LoVo (cell line): ENCODE results near the gene CADM2.
"Not testable (repeated sequence)": the region's sequence is repeated elsewhere in the genome, so short reads cannot be mapped to it uniquely, and the experiment has no call there.

Experiments
- DNase-seq: peaks from one replicate; pipeline ENCODE4 v3.0.0-alpha.2; 2016; ENCODE audit warnings: low spot score

CADM2 gene

DNA sequence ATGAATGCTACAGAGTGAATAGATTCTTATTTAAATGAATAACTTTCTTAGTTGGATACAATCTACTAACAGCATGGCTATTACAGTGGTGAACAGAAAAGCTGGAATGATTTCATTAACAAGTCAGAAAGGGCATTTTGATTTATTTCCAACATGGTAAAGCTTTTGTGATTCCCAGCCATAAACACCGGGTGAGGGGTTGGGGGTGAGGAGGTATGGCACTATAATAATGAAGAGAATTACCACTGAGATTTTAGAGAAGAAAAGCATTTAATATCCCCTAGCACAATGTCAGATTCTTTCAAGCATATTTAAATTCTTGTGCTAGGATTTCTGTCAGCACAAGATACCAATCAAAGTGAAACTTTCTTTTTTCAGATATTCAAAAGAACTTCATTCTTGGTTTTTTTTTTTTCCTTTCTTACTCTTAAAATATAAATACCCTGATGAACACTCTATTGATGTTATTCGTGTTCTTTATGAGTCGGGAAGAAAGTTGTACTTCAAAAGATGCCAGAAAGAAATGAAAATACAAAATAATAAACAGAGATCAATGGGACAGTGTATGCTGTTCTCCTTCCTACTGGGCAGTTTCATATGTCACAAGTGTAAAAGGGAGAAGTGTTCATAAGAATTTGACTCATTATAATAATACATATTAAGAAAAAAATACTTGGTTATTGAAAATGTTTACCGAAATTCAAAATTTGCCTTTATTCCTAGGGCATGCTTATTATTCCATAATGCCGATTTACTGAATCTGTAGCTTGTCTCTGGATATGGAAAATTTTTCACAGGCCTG is 522.8 kb downstream of the CADM2 start:
- DNase-seq: no peak

DNA sequence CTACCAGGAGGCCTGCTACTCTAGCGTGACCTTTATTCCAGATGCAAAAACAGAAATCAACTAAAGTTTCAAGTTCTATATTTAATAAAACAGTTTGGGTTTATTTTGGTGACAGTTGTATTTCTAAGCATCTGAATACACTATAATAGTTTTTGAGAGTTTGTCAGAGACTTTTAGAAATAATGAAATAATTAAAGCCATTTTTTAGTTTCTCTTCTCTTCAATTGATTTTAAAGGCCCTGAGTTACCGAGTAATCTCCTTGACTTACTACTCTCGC is 523.4 kb downstream of the CADM2 start:
- no peak for DNase-seq

- DNase-seq: no peak
Observed at GRCh38 chr3:85483986-85484385, 525.2 kb downstream of the CADM2 start.

- no peak for DNase-seq
Observed at GRCh38 chr3:85487375-85487774, 528.6 kb downstream of the CADM2 start.

GRCh38 chr3:85495602-85496001 is 536.8 kb downstream of the CADM2 start:
- DNase-seq: no peak

GRCh38 chr3:85498177-85498576 is 539.4 kb downstream of the CADM2 start:
- no peak for DNase-seq

DNA sequence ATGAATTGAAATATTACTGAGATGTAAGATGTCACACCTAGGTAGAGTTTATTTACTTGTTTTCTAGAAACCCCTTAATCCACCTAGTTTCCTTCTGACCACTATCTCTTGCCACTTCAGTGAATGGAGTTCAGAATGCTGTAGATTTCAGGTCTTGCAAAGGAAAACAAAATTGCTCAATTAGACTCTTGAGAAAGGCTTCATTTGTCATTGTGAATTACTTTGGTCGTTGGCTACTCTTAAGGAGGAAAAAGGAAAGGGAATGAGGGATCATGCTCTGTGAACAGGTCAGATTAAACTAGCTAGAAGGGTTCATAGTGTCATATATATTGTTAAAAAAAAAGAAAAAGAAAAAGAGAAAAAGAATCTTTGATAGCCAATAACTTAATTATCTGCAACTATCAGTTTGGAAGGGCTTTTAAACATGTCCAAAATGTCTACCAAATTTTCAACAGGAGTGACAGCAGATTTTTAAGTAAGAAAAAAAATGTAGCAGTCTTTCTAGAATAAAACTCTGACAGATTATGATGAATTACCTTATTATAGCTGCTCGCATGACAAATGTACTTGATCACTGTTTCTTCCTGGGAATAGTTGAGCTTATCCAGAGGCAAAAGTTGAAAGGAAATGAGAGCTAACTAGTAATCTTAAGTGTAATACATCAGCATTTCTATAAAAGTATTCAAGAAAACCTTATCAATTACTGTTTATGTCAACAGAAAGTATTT is 543.5 kb downstream of the CADM2 start:
- no peak for DNase-seq

DNA sequence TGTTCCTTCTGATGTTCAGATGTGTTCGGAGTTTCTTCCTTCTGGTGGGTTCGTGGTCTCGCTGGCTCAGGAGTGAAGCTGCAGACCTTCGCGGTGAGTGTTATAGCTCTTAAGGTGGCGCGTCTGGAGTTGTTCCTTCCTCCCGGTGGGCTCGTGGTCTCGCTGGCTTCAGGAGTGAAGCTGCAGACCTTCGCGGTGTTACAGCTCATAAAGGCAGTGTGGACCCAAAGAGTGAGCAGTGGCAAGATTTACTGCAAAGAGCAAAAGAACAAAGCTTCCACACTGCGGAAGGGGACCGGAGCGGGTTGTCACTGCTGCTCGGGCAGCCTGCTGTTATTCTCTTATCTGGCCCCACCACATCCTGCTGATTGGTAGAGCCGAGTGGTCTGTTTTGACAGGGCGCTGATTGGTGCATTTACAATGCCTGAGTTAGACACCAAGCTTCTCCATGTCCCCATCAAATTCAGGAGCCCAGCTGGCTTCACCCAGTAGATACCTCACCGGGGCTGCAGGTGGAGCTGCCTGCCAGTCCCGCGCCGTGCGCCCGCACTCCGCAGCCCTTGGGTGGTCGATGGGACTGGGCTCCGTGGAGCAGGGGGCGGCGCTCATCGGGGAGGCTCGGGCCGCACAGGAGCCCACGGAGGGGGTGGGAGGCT is 545.5 kb downstream of the CADM2 start:
- not testable (repeated sequence) for DNase-seq

DNA sequence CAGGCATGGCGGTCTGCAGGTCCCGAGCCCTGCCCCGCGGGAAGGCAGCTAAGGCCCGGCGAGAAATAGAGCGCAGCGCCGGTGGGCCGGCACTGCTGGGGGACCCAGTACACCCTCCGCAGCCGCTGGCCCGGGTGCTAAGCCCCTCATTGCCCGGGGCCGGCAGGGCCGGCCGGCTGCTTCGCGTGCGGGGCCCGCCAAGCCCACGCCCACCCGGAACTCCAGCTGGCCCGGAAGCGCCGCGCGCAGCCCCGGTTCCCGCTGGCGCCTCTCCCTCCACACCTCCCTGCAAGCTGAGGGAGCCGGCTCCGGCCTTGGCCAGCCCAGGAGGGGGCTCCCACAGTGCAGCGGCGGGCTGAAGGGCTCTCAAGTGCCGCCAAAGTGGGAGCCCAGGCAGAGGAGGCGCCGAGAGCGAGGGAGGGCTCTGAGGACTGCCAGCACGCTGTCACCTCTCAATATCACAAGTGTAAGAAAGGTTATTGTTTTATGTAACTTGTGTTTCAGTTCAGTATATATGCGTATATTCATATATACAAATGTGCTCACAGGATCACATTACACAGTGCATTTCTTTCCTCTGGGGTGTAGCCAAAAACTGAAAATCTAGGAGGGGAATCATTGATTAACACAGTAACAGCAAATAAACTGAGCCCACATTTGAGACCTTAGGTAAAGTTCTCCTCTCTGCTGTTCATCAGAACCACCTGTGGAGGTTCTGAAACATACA is 546.2 kb downstream of the CADM2 start:
- not testable (repeated sequence) for DNase-seq

DNA sequence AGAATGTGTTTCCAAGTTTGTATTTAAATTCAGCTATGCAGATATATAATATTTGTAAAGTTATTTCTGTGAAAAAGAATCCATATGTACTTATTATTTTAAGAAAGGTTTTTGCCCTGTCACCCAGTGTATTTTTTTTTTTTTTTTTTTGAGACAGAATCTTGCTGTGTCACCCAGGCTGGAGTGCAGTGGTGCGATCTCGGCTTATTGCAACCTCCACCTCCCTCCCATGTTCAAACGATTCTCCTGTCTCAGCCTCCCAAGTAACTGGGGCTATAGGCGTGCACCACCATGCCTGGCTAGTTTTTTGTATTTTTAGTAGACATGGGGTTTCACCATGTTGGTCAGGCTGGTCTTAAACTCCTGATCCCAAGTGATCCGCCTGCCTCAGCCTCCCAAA is 548.3 kb downstream of the CADM2 start:
- DNase-seq: not testable (repeated sequence)

DNA sequence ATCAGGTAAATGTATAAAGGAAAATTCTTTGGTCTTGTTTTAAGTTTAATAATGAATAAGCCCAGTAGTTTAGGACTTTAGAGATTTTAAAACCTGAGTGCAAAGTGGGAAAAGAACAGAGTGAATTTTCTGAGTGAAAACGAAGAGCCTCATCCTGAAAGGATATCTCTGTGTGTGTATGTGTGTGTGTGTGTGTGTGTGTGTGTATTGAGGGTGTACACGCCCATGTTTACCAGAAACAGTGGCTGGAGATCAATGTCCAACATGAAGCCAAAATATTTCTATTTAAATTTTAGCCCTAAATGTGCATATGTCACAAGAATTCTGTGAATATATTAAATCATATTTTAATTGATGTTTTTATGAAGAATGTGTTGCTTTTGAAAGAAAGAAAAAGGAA is 549.9 kb downstream of the CADM2 start:
- DNase-seq: no peak

- DNase-seq: no peak
Observed at GRCh38 chr3:85516146-85516545, 557.4 kb downstream of the CADM2 start.

DNA sequence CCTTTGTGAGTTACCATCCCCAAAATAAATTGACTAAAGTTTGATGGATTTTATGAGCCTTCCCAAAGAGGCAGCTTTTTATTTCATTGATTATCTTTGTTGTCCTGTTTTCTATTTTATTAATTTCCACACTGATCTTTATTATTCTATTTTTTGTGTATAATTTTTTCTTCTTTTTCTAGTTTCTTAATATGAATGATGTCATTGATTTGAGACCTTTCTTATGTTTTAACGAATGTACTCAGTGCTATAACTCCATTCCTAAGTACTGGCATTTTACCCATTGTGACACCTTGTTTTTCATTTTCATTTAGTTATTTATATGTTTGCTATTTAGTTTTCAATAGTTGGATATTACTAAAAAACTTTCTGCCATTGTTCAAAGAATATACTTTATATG is 565.3 kb downstream of the CADM2 start:
- no peak for DNase-seq

GRCh38 chr3:85525264-85525663 is 566.5 kb downstream of the CADM2 start:
- DNase-seq: no peak

DNA sequence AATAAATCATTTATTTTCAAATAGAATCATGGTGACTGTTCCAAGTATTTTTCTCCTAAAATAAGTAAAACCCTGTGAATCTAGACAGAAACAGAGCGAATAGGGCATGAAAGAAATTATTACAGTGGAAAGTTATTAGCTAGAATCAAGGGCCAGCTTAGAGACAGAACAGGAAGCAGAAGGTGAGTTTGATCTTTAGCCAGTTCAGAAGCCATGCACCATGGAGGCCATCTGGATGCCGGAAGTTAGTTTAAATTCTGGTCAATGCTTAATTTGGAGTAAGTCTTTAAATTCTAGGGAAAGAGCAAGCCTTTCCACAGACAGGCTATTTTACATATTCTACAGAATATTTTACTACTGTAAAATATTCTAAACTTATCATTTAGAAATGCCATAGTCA is 574.8 kb downstream of the CADM2 start:
- no peak for DNase-seq

DNA sequence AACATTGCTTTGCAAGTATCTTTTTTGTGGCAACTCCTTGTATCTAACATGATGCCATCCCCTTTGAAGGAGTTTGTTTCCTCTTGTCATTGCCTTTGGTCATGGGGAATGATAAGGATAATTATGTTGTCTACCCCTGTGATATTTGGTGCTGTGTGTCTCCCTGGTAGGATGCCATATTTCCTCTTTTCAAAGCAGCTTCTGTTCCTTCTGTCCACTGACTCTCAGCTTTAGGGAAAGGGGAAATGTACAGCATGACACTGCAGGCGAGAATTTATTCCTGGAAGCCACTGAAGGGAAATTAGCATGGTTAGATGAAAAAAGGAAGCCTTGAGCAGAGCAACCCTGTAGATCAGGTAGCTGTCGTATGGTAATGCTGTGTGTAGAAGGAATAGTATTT is 576.7 kb downstream of the CADM2 start:
- DNase-seq: no peak

GRCh38 chr3:85539232-85539631 is 580.4 kb downstream of the CADM2 start:
- no peak for DNase-seq

DNA sequence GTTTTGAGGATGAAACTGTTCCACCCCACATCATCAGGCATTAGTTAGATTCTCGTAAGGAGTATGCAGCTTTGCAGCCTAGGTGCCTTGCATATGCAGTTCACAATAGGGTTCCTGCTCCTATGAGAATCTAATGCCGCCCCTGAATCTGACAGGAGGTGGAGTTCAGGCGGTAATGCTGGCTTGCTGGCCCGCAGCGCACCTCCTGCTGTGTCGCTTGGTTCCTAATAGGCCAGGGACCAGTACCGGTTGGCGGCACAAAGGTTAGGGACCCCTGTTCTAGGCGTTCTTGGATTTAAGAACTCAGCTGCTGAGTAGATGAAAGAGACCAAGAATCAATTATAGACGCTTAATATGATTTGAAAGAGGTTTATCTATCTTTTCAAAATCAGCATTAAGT is 595.4 kb downstream of the CADM2 start:
- DNase-seq: no peak

DNA sequence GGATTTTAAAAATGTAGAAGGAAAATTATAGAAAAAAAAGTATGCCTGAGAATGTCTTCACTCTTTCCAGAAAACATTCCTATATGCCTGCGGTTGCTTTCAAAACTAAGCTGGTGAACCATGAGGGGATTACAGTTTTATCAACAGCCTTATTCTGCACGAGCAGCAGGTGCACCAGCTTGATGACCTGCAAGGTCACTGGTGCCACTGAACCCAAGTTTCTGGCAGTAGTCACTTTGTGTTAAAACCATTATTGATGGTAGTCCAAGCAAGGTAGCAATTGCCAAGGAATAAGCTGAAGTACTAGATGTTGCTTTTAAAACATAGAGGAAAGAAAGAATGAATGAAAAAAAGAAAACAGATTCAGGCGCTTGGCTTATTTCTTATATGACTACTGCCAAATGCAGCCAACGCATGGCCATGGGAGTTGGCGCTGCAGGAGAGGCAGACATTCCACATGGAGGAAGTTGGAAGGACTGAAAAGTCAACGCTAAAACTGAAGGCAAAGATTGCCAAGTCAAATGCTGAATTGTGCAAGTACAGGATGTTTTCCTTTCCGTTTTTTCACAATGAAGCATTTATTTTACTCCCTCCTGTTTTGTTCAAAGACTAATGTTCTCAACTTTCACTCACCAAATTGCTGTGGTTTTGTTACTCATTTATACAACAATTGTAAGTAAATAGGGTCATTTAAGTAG is 601.4 kb downstream of the CADM2 start:
- no peak for DNase-seq

DNA sequence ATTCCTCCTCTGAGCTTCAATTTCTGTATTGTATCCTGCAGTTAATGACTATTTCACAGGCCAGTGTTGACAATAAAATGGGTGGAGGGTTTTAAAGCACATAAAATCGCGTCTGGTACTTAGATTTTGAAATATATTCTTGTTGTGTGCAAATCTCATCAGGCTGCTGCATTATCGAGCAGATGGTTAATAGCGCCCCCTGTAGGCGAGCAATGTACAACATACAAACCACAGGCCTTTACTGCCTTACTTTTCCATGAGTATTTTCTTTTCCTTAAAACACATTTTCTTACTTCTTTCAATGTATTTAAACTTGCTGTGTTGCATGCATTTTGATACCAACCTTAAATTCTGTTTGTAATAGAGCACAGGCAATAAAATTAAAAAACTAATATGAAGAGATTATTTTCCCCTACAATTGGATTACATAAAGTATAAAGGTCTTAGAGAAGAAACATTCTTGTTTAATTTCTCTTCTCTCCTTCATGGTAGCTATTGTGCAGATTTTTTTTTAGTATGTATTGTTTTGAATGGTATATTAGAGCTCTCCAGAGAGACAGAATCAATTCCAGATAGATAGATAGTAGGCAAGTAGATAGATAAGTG is 608.4 kb downstream of the CADM2 start:
- peak; percentile 22 for DNase-seq

DNA sequence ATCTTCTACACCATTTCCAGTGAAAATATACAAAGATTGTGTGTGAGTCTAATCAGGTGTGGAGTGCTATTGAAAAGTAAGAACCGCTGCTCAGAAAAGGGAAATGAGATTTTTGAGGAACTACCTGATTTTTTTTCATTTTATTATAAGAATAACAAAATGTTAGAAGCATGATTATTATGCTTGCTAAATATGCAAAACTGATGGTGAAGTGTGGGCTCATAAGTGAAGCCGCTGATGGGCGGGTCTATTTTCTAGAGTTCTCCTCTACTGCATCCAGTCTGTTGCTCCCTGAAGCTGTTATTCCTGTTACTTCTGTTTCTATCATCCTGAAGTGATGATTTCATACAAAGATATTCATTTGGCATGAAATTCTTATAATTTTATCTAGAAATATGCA is 612.0 kb downstream of the CADM2 start:
- DNase-seq: no peak

GRCh38 chr3:85571835-85572234 is 613.0 kb downstream of the CADM2 start:
- no peak for DNase-seq
